Hippocampal formation (tissue), 2 donors: ENCODE data around the gene MAN2A1.
A peak's percentile ranks its signal among the peaks of the same experiment; 100 is the strongest.

Experiments
- DNase-seq, 2 donors: peaks; one replicate each; lab custom pipeline; 2025; lab: John Stamatoyannopoulos, UW

MAN2A1 gene

DNA sequence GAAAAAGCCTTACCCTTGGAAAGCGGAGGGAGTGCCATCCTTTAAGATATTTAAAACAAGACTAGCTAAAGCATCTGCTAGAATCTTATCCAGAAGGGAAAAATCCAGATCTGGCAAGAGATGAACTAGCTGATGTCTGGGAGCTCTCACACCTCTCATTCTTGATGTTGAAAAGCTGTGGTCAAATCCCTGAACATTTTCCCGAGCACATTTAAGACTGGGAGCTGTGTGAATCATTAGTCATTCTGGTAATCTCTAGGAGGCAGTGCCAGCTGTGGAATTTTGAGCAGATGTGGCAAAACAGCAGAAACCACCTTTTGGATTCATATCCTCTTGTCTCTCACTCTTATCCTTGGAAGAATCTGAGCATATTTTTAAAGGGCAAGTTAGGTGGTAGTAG, 218.0 kb downstream of the MAN2A1 start:
- peak in 1 of 2 donors; percentile 21 for DNase-seq

DNA sequence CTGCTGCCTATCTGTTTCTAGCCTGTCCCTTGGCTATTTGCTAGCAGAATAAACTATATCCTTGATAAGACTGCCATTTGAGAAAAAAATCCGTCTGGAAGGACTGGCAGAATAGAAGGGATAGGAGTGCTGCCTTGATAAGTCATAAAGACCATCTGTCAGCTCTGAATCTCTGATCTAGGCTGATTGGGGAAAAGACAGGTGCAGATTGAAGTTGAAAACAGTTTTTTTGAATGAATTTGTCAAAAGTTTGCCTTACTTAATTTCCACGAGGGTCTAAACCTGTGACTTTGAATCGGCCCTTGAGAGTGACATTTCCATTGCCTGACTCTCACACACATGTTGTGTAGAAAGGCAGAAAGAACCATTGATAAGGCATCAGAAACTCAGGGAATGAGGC, 218.6 kb downstream of the MAN2A1 start:
- no peak for DNase-seq

DNA sequence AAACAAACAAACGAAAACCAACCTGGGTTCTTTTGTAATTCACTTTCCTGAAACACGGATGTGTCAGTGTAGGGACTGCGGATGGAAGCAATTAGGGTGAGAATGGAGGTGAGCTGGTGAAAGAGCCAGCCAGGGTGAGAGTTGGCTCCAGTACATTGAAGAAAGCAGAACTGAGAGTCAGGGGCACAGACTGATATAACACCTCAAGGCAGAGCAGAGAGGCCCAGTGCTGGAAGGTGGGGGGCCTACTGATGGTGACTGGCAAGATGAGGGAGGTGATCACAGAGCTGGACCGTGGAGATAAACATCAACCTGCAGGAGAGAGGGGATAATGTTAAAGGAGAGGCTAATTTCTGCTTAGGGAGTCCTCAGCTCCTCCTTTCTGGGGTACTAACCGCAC, 221.1 kb downstream of the MAN2A1 start:
- no peak for DNase-seq

DNA sequence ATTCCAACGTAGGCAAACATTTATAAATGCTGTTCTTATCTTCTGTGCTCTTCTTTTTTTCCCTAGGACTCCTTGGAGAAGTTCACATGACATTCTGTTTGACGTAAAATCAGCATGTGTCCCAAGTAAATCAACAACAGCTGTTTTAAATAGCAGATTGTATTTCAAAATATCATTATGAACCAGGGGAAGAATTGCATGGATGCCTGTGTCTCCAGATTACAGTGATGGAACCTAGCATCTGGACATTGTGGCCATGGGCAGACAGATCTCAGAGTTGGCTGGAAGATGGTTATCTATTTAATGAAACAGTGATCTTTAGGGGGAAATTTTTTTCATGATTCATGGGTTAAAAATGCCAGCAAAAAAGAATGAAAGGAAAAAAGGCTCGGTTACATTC, 222.0 kb downstream of the MAN2A1 start:
- no peak for DNase-seq

DNA sequence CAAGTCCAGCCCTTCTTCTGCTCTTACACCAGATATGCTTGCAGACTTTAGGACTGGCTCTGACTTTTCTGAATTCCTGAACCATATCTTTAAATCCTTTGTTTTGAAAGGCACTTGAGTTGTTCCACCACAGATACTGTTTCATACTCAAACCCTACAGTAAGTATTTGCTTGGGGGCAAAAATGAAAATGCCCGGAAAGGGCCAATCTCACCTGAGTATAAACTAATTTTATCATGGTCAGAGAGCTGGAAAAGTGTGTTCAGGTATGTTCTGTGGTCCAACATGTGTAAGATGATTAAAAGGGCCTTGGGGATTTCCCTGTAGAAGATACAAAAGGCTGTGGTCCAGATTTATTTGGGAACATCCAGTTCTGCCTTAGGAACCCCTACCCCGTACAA, 225.2 kb downstream of the MAN2A1 start:
- DNase-seq: no peak

DNA sequence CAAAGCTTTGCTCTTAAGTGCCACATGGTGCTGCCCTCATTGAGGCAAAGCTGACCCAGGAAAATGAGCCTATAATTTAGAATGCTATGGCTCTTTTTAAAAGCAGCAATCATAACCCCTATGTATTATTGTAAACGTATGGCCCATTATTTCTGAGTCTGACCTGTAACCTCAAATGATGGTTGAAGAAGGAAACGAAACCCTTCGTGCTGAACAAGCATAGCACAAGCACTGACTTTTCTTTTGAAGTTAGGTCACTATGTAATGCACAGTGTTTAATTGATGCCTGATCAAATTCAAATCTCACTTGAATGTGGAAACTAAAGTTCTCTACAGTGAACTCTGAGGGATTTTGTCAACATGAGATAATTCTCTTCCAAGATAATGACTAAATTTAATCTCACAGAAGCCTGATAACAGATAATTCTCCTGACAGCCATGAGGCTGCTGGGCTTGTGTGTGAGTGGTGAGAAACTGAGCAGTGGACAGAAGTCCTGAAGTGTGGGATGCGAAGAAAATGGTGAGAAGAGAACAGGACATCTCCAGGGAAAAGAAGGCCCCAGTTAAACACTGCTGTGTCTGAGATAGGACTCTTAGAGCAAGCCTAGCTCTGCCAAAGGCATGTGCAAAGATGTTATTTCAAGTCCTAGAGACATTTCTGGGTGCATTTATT, 226.9 kb downstream of the MAN2A1 start:
- DNase-seq: no peak
